AG09319 (cell line): Measurements from ENCODE around the gene BCL7A.

Source experiments
- DNase-seq: peaks from one replicate; pipeline ENCODE4 v3.0.0-alpha.2; 2010; ENCODE audit warnings: low read depth; ENCODE audit errors: extremely low read depth
- TF ChIP-seq, protein P1 (sequence below): IDR thresholded peaks from 2 replicates; pipeline ENCODE4 v1.5.1; 2011; ENCODE audit warnings: low read depth, mild to moderate bottlenecking, inconsistent platforms, low read length, moderate library complexity

The BCL7A gene

DNA sequence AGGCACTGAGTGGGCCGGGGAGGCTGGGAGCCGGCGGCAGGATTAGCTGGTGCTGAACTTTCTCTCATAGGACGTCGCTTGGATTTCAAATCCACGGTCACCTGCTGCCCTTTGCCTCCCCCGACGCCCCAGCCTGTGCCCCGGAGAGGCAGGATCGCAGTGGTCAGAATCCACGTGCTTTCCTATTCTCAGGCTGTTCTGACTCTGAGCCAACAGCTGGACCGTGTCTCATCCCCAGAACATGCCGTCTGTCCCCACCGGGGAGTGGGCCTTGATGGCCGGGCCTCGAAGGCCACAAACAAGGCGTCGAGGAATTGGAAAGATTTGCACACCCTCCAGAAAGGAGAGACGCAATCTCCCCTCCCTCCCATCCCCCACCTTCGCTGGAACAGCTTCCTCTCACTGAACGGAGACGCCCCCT lies 38.4 kb downstream of the BCL7A start:
- no peak for DNase-seq
- TF ChIP-seq, protein P1, sequence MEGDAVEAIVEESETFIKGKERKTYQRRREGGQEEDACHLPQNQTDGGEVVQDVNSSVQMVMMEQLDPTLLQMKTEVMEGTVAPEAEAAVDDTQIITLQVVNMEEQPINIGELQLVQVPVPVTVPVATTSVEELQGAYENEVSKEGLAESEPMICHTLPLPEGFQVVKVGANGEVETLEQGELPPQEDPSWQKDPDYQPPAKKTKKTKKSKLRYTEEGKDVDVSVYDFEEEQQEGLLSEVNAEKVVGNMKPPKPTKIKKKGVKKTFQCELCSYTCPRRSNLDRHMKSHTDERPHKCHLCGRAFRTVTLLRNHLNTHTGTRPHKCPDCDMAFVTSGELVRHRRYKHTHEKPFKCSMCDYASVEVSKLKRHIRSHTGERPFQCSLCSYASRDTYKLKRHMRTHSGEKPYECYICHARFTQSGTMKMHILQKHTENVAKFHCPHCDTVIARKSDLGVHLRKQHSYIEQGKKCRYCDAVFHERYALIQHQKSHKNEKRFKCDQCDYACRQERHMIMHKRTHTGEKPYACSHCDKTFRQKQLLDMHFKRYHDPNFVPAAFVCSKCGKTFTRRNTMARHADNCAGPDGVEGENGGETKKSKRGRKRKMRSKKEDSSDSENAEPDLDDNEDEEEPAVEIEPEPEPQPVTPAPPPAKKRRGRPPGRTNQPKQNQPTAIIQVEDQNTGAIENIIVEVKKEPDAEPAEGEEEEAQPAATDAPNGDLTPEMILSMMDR: no peak

DNA sequence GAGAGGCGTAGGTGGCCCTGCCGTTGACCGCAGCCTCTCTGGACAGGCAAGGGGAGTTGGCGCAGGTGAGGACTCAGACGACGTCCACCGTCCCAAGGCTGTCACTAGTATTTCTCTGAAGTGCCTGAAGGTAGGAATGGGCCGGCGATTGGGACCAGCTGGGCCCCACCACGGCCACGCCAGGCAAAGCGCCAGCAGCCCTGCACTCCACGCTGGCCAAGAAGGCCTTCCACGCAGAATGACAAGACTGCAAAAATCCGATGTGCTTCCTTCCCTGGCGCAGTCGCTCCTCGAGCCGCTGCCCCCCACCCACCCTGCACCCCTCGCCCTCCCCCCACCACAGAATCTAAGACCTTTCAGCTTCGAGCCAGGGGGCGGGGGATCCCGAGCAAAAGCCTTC lies 39.6 kb downstream of the BCL7A start:
- no peak for DNase-seq

DNA sequence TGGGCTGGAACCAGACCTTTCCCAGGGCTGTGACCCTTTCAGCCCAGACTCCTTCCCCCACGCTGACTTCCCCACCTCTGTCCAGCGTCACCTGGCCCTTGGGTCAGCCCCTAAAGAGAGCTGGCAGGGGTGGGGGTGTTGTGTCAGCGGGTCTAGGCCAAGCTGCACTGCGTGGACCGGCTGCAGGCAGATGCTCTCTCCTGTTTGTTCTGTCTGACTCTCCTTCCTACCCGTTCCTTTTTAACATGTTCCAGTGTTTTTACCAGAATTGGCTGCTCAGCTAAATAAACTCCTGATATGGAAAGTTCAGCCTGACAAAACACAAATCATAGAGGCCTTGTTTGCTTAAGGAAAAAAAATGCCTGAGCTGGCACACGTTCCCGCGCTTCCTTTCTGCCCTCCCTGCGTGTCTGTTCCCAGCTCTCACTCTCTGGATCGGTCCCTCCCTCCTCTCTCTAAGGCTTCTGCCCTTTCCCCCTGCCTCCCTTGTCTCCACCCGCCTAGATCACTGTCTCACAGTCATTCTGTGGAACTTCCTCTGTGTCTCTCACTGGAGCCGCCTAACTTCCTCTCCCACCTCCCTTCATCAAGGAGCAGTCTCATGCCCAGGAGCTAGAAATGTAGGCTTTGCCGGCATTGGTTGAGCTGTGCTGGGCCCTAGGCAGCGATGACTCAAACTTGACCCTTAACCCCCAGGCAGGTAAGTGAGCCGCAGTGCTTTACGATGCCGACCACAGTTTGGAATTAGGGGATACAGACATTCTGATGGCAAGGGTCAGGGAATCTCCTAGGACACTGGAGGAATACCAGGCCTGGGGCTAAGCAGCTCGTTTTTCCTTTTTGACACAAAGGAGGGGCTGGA lies 41.4 kb downstream of the BCL7A start:
- no peak for DNase-seq
- TF ChIP-seq, protein P1: no peak

More for the DNA sequence above, 39.6 kb downstream of the BCL7A start:
- TF ChIP-seq, protein P1: no peak

DNA sequence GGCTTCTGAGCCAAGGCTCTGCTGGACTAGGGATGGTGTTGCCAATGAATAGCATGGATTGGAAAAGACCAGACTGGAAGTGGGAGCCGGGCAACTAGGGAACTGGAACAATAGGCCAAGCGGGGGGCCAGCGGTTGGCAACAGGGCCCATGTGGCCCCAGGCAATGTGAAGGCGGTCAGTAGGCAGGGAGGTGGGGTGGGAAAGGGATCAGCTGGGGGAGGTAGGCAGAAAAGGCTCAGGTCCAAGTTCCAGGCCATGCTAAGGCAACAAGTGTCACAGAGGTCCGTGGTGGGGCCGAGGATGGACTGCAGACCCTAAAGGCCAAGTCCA lies 42.0 kb downstream of the BCL7A start:
- no peak for DNase-seq

DNA sequence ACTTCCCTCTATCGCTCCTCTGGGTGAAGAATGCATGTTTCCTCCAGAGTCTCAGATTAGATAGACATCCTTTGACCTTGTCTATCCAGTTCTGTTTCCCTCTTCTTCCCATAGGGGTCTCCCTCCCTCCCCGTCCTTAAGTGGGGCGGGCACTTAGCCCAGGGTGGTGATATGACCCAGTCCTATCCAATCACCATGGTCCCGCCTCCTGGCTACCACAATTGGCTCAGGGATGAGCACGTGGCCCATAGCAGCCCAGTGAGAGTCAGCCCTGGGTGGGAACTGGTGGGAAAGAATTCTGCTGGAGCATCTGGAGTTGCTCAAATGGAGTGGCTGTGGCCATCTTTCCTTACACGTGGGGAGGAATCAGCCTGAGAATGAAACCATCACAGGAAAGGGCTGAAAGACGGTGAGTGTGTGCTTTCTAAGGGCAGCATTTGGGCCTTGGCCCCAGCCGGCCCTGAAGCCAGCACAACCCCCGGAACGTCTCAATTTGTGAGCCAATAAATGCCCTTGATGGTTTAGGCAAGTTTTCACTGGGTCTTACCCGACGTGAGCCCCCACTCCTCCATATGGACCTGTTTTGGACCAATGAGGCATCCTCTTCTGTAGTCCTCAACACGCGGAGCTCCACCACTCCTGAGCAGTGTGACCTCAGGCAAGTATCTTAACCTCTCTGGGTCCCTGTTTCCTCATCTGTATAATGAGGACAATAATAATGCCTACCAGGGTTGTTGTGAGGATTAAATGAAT lies 42.5 kb downstream of the BCL7A start:
- TF ChIP-seq, protein P1: peak; percentile 26
- DNase-seq: peak; percentile 65

More for the DNA sequence above, 42.0 kb downstream of the BCL7A start:
- TF ChIP-seq, protein P1: no peak

DNA sequence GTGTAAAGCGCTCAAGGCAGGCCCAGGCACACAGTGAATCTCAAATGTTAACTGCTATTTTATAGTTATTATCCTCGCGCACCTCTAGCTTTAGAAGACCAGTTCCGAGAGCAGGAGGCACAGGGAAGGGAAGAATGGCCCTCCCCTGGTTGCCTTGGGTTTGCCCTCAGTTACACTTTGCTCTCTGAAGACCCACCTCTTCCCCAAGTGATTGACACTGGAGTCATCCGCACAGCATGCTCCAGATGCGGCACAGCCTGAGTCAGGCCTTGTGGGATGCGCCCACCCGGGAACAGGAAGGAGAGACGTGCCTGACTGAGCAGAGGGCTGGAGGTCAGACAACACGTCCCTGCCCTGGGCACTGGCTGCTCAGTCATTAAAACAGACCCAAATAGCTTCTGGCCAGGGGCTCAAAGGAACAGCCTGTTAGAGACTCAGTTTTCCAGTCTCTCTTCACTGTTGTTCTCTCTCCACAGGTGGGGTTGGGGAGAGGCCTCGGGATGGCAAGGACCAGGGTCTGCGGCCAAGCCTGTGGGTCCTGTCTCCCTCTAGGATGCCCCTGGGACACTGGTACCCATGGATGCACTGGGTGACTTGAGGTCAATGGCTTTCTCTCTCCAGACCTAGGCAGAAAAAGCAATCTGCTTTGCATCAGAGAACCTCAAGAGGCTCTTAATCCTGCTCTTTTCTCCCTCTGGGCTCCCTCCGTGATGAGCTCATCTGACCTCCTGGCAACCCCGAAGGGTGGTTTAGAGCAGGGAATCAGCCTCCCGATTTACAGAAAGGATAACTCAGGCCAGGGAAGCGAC lies 43.3 kb downstream of the BCL7A start:
- no peak for DNase-seq
- TF ChIP-seq, protein P1: no peak
